ENCODE results near the gene TH. TPM values are rescaled to one million over a fixed set of nuclear protein-coding genes. Genes with fewer than 3 reads are reported as not detected.

The TH gene
- polyA plus RNA-seq, 3 donors, result not detected

GRCh38 chr11:2175659-2176058, 4.0 kb upstream of the TH start:
- Histone ChIP-seq H3K9me3 (replicated peaks in 1 of 2; ENCODE audit: control insufficient read depth in 1 of 2, insufficient read depth in 1 of 2, low read length in 2 of 2) (no peaks in the 10 kb centered on the region), H3K79me2 (ENCODE audit: insufficient read depth, low read length) (no peaks in the 10 kb centered on the region), H3K36me3 (replicated peaks in 1 of 2; ENCODE audit: control insufficient read depth in 1 of 2, insufficient read depth in 2 of 2, low read length in 2 of 2) (no peaks in the 10 kb centered on the region), H3K27me3 (ENCODE audit: control insufficient read depth in 2 of 2, insufficient read depth in 2 of 2, low read length in 2 of 2) (no peaks in the 10 kb centered on the region), H3K27ac (ENCODE audit: low read depth in 1 of 2, low read length in 2 of 2) (no peak overlapping the region), H3K4me3 (replicated peaks in 1 of 3; ENCODE audit: low read depth in 2 of 3, low read length in 3 of 3) (no peak overlapping the region), H3K4me1 (ENCODE audit: control insufficient read depth in 1 of 2, insufficient read depth in 2 of 2, low read length in 2 of 2) (no peaks in the 10 kb centered on the region), H2AFZ (ENCODE audit: insufficient read depth, low read depth, low read length, poor library complexity, severe bottlenecking) (no peak overlapping the region), H4K20me1 (ENCODE audit: insufficient read depth, low read length) (no peaks in the 10 kb centered on the region), H3K4me2 (replicated peaks; ENCODE audit: extremely low read depth, low read length, poor library complexity, severe bottlenecking) (no peak overlapping the region), H3K9ac (ENCODE audit: insufficient read depth, low read length, poor library complexity, severe bottlenecking) (no peak overlapping the region)
- 82% methylated on average over 13 of the region's 13 CpGs for whole genome bisulfite sequencing (ENCODE audit: insufficient coverage)
- Mint-ChIP-seq H3K4me3 (no peak overlapping the region), H3K27me3 (ENCODE audit: low read depth in 3 of 3) (peaks cover 3 to 7% (median 6%) of the 10 kb centered on the region in 3 donors), H3K9me3 (peaks cover 0 to 3% (median 0%) of the 10 kb centered on the region in 7 donors), H3K27ac (no peak overlapping the region), H3K36me3 (no peaks in the 10 kb centered on the region), H3K4me1 (no peaks in the 10 kb centered on the region)
- TF ChIP-seq CTCF (IDR thresholded peaks at IDR 0.05), result no peak
- intact Hi-C loops (cut with micrococcal nuclease), result no loop called here
- no peak for DNase-seq

- Histone ChIP-seq H3K79me2 (ENCODE audit: insufficient read depth, low read length) (no peaks in the 10 kb centered on the region), H3K36me3 (replicated peaks in 1 of 2; ENCODE audit: control insufficient read depth in 1 of 2, insufficient read depth in 2 of 2, low read length in 2 of 2) (no peaks in the 10 kb centered on the region), H3K27ac (ENCODE audit: low read depth in 1 of 2, low read length in 2 of 2) (no peak overlapping the region), H4K20me1 (ENCODE audit: insufficient read depth, low read length) (no peaks in the 10 kb centered on the region), H3K27me3 (ENCODE audit: control insufficient read depth in 2 of 2, insufficient read depth in 2 of 2, low read length in 2 of 2) (no peaks in the 10 kb centered on the region), H3K9me3 (replicated peaks in 1 of 2; ENCODE audit: control insufficient read depth in 1 of 2, insufficient read depth in 1 of 2, low read length in 2 of 2) (no peaks in the 10 kb centered on the region), H3K4me2 (replicated peaks; ENCODE audit: extremely low read depth, low read length, poor library complexity, severe bottlenecking) (no peak overlapping the region), H3K4me3 (replicated peaks in 1 of 3; ENCODE audit: low read depth in 2 of 3, low read length in 3 of 3) (no peak overlapping the region), H2AFZ (ENCODE audit: insufficient read depth, low read depth, low read length, poor library complexity, severe bottlenecking) (no peak overlapping the region), H3K9ac (ENCODE audit: insufficient read depth, low read length, poor library complexity, severe bottlenecking) (no peak overlapping the region), H3K4me1 (ENCODE audit: control insufficient read depth in 1 of 2, insufficient read depth in 2 of 2, low read length in 2 of 2) (no peaks in the 10 kb centered on the region)
- no peak for DNase-seq
- no peak for TF ChIP-seq CTCF (IDR thresholded peaks at IDR 0.05)
- 96% methylated on average over 11 of the region's 11 CpGs for WGBS (ENCODE audit: insufficient coverage)
- Mint-ChIP-seq H3K36me3 (no peaks in the 10 kb centered on the region), H3K4me3 (no peak overlapping the region), H3K27ac (no peak overlapping the region), H3K4me1 (no peaks in the 10 kb centered on the region), H3K9me3 (peaks cover 0 to 3% (median 0%) of the 10 kb centered on the region in 7 donors), H3K27me3 (ENCODE audit: low read depth in 3 of 3) (peaks cover 6 to 9% (median 9%) of the 10 kb centered on the region in 3 donors)
- intact Hi-C loops (cut with micrococcal nuclease), result no loop called here
These were observed 2.7 kb upstream of the TH start for GRCh38 chr11:2174361-2174760.
